SJSA1 (cell line): ENCODE data around the gene GAB1. TPM values are rescaled to one million over a fixed set of nuclear protein-coding genes. Genes with fewer than 3 reads are reported as not detected.

ENCODE experiments used
- DNase-seq, 2 experiments: peaks; one replicate each; pipeline ENCODE4 v3.0.0-alpha.2; 2015 to 2020; ENCODE audit warnings: low spot score in 2 of 2, low read depth in 1 of 2
- H3K27ac ChIP-seq: fragments of 250-450 bp; sonication (Bioruptor Pico); 2 replicates; pipeline ENCODE4 v1.5.1; 2020; ENCODE audit warnings: mild to moderate bottlenecking, moderate library complexity
- H3K27me3 ChIP-seq: fragments of 250-450 bp; sonication (Bioruptor Pico); replicated peaks from 2 replicates; pipeline ENCODE4 v1.5.1; 2020; ENCODE audit warnings: mild to moderate bottlenecking, moderate library complexity
- H3K36me3 ChIP-seq: fragments of 250-450 bp; sonication (Bioruptor Pico); 2 replicates; pipeline ENCODE4 v1.5.1; 2020; ENCODE audit warnings: mild to moderate bottlenecking
- H3K4me1 ChIP-seq: fragments of 250-450 bp; sonication (Bioruptor Pico); replicated peaks from 2 replicates; pipeline ENCODE4 v1.6.1; 2021; ENCODE audit warnings: mild to moderate bottlenecking
- H3K4me3 ChIP-seq: fragments of 250-450 bp; sonication (Bioruptor Pico); 2 replicates; pipeline ENCODE4 v1.5.1; 2020; ENCODE audit warnings: mild to moderate bottlenecking
- H3K9me3 ChIP-seq: fragments of 250-450 bp; sonication (Bioruptor Pico); replicated peaks from 2 replicates; pipeline ENCODE4 v1.5.1; 2020; ENCODE audit warnings: mild to moderate bottlenecking
- total RNA-seq: library from RNA; depleted of rRNA; stranded (reverse); fragments of >200 nt; shearing (Covaris generic); gene quantifications from 2 replicates; pipeline ENCODE4 v1.2.3, GENCODE V29; 2014

Gene GAB1
- total RNA-seq, 1 experiment from 2014 or later = 2.3 TPM

DNA sequence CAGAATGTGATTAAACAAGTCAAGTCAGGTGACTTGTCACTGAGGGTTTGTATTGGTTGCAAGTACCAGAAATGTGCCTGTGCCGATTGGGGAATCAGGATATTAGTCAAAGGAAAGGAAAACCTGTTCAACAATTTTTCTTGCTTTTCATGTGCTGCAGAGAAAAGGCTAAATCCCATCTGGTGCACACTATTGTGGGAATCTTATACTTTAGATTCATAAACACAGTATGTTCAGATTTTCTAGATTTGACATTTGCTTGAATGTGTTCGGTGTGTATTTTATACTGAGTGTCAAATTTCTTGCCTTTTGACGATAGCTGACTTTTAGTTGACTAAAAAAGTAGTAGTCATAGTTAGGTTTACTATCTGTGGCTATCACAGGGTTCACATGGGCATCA is 37.6 kb downstream of the GAB1 start:
- H3K9me3 ChIP-seq = no peaks in the 10 kb centered on the region
- H3K27me3 ChIP-seq = no peaks in the 10 kb centered on the region
- H3K36me3 ChIP-seq = no peaks in the 10 kb centered on the region
- no peaks in the 10 kb centered on the region for H3K4me1 ChIP-seq
- H3K4me3 ChIP-seq = no peak overlapping the region
- H3K27ac ChIP-seq = no peak overlapping the region
- no peak for DNase-seq

DNA sequence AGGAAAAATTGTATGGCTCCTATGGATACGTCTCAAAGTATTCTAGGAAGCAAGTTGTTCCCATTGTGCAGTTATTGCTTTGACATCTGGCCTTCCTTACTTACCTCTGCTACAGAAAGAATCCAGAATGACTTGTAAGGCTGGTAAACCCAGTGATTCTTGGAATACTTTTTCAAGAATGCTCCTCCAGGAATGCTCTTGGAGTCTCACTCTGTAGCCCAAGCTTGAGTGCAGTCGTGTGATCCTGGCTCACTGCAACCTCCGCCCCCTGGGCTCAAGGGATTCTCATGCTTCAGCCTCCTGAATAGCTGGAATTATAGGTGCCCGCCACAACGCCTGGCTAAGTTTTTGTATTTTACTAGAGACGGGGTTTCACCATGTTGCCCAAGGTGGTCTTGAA is 38.1 kb downstream of the GAB1 start:
- no peak overlapping the region for H3K27ac ChIP-seq
- H3K36me3 ChIP-seq = no peaks in the 10 kb centered on the region
- no peak for DNase-seq

DNA sequence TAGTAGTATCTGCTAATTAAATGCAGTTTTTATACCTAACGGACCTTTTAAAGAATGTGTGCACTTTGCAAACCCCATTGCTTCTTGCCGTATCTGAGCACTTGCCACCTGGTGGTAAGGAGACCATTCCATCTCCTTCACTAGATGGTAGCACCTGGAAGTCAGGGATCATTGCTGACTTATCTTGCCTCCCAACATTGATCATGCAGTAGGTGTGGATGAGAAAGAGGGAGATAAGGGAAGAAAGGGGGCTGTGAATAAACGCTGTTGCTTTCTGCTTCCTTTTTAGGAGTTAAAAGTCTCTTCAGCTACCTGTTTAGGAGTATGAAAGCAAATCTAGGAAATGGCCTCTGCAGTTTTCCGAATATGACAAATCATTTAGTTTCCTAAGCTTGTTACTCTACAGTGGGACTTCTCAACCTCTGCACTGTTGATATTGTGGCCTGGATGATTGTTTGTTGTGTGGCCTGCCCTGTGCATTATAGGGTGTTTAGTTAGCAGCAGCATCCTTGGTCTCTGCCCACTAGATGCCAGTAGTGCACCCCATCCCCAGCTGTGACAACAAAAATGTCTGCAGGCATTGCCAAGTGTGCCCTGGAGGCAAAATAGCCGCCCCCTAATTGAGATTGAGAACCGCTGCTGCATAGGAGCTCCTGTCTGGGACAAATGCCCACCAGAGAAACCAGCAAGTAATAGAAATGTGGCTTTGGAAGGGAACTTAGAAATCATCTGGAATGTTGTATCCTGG is 38.8 kb downstream of the GAB1 start:
- no peaks in the 10 kb centered on the region for H3K9me3 ChIP-seq
- no peak overlapping the region for H3K27ac ChIP-seq
- no peak for DNase-seq
- no peak overlapping the region for H3K4me3 ChIP-seq
- no peaks in the 10 kb centered on the region for H3K4me1 ChIP-seq
- H3K36me3 ChIP-seq = no peaks in the 10 kb centered on the region
- no peaks in the 10 kb centered on the region for H3K27me3 ChIP-seq

More for the DNA sequence above, 38.1 kb downstream of the GAB1 start:
- Histone ChIP-seq H3K9me3 (no peaks in the 10 kb centered on the region), H3K4me3 (no peak overlapping the region), H3K4me1 (no peaks in the 10 kb centered on the region), H3K27me3 (no peaks in the 10 kb centered on the region)

DNA sequence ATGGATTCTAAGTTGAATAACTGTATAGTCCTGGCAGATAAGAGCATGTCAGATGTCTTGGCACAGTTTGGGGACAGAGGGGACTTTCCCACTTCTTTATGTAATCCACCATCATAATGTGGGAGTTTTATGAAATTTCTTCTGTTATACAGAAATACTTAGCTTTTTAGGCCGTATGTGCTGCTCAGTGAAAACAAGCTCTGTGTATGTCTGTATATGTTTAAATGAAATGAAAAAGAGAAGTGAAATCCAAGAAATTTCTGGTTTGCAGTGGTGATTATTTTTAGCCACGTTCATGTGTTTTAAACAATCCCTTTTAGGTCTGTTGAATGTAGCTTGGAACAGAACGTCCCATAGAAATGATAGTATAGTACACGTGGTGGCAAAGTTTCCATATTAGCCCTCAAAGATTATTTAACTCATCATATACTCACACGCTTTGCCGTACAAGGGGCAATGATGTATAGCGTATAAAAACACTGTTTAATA is 41.0 kb downstream of the GAB1 start:
- H3K9me3 ChIP-seq = no peaks in the 10 kb centered on the region
- no peaks in the 10 kb centered on the region for H3K4me1 ChIP-seq
- DNase-seq = no peak
- no peaks in the 10 kb centered on the region for H3K27me3 ChIP-seq
- no peak overlapping the region for H3K4me3 ChIP-seq
- H3K36me3 ChIP-seq = no peaks in the 10 kb centered on the region
- H3K27ac ChIP-seq = no peak overlapping the region

DNA sequence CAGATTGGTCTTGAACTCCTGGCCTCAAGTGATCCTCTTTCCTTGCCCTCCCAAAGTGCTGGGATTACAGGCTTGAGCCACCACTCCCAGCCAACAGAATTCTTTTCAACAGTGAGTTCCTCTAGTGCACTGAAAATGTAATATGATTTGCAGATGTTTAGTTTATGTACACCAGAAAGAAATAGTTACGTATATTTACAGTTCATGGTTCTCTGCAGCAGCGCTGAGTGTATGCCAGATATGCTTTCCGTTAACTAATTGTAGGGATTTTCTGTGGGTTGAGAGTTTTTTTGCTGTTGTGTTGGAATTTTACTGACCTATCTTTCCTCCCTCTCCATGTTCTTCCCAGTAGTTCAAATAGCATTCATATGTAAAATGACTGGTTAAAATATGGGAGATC is 44.0 kb downstream of the GAB1 start:
- no peak for DNase-seq
- Histone ChIP-seq H3K27ac (no peak overlapping the region), H3K4me1 (no peaks in the 10 kb centered on the region), H3K27me3 (no peaks in the 10 kb centered on the region), H3K36me3 (no peaks in the 10 kb centered on the region), H3K4me3 (no peak overlapping the region), H3K9me3 (no peaks in the 10 kb centered on the region)

DNA sequence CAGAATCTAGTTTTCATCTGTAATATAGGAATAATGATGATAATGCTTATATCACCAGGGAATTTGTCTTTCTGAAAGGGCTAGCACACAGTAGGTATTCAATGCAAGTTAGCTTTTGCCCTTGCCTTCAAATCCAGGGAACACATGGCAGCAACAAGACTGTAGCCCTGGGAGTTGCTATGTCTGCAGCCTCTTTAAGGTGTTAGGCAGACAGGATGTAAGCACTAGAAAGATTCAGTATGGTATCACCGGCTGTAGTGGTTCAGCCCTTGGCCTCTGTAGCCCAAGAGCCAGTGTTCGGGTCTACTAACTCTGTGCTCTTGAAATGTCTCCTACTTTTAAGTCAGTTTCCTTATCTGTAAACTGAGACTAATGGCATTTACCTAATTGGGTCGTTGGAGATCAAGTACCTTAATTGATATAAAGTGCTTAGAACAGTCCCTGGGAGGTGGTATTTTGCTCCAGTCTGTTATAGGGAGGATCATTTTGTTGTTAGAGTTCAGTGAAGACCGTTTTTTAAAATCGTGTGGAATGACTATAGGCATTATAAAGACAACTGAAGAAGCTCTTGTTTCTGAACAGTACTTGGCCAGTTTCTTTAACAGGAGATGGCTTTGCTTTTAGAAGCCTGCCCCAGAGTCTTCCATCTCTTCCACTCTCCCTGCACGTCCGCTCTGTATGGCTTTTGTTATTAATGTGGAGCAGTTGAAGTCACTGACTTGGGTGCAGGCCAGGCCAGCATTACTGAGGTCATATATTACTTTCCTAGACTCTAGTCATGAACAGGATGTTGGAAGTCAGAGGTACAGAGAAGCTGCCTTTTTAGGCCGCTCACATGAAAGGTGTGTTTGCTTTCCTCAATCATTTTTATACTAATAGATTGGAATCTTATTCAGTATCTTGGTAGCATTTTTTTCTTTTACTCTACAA is 44.8 kb downstream of the GAB1 start:
- H3K27me3 ChIP-seq = no peaks in the 10 kb centered on the region
- no peaks in the 10 kb centered on the region for H3K4me1 ChIP-seq
- H3K36me3 ChIP-seq = no peaks in the 10 kb centered on the region
- H3K27ac ChIP-seq = no peak overlapping the region
- peak in 1 of 2 experiments; percentile 22 for DNase-seq
- H3K4me3 ChIP-seq = no peak overlapping the region
- H3K9me3 ChIP-seq = no peaks in the 10 kb centered on the region

DNA sequence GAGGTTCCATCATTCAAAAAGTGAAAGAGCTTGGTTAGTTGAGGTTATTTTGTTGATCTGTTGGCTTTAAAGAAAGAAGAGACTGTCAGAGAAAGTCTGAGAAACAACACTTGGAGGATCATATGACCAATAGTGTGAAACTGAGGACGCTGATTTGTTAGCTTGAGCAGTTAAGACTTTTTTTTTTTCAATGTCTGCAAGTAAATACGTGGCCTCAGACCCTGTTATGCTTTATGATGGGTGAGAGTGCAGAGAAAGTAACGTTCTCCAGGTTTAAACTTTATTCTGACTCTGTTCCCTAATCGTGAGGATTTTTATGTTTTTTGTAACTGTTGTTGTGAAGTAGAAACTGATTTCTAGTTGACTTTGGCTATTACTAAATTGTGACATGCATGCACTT is 45.9 kb downstream of the GAB1 start:
- Histone ChIP-seq H3K36me3 (no peaks in the 10 kb centered on the region), H3K27ac (no peak overlapping the region), H3K9me3 (no peaks in the 10 kb centered on the region), H3K4me1 (no peaks in the 10 kb centered on the region), H3K4me3 (no peak overlapping the region), H3K27me3 (no peaks in the 10 kb centered on the region)
- no peak for DNase-seq

DNA sequence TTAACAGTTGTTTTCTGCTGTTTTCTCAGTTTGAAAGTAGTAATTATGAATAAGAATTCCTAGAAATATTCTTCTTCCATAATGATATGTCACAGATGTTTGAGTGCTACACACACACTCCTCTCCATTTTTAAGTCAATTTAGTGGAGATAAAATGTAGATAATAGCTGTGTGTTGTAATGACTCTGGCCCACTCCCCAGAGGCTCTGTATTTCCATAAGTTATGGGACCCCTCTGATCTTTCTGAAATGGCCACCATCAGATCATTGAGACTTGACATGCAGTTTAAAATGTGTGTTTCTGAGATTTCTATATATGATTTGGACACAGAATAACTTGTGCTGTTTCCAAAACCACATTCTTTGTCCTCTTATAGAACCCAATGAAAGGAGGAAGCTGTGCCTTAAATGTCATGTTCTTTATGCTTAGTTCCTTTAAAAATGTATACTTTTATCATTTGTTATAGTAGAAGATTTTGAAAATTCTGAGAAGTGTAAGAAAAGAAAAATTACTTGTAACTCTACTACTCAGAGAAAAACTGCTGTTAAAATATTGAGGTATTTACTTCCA is 46.4 kb downstream of the GAB1 start:
- H3K9me3 ChIP-seq = no peaks in the 10 kb centered on the region
- H3K36me3 ChIP-seq = no peaks in the 10 kb centered on the region
- no peaks in the 10 kb centered on the region for H3K27me3 ChIP-seq
- no peak overlapping the region for H3K4me3 ChIP-seq
- H3K4me1 ChIP-seq = no peaks in the 10 kb centered on the region
- DNase-seq = no peak
- H3K27ac ChIP-seq = no peak overlapping the region

DNA sequence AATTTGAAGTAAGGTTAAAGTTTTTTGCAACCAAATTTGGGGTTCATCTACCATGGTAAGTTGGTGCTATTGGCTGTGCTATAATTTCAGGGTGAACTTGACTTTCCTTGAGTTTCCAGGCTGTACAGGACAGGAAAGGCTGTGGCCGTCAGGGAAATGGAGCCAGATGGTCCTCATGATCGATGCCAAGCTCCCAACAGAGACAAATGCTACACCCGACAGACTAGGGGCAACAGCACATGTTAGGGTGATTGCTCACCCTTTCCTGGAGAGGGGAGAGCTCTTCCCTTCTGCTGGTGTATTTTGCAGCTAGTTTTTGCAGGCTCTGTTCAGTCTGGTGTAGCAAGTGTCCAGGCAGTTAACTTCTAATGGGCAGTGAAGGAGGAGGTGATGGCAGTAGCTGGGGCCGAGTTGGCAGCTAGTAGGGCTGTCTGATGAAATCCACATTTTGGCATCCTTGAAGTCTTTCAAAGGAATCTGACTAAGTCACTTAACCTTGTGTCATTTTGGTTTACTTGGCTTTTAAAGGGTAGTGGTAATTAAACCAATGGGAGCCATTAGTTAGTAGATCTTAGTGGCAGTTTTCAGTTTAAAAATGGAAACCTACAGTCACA is 47.8 kb downstream of the GAB1 start:
- Histone ChIP-seq H3K9me3 (no peaks in the 10 kb centered on the region), H3K36me3 (no peaks in the 10 kb centered on the region), H3K27ac (no peak overlapping the region), H3K4me1 (no peaks in the 10 kb centered on the region; the same call in 1 of the 2 replicates), H3K27me3 (no peaks in the 10 kb centered on the region), H3K4me3 (no peak overlapping the region)
- DNase-seq = no peak

DNA sequence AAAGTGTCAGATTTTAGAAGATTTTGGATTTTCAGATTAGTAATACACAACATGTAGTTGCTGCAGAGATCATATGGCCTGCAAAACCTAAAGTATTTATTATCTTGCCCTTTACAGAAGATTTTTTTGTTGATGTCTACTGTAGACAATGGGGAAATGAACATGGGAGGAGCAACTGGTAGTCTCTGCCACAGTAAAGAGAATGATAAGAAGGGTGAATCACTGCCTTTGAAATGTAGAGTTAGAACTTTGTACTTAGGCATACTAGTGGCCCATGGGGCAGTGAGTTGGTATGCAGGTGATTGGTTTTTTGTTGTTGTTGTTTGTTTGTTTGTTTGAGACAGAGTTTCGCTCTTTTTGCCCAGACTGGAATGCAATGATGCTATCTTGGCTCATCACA is 50.1 kb downstream of the GAB1 start:
- no peak for DNase-seq
- H3K36me3 ChIP-seq = no peaks in the 10 kb centered on the region
- H3K4me3 ChIP-seq = no peak overlapping the region
- no peaks in the 10 kb centered on the region for H3K27me3 ChIP-seq
- no peaks in the 10 kb centered on the region; the same call in 1 of the 2 replicates for H3K4me1 ChIP-seq
- no peak overlapping the region for H3K27ac ChIP-seq
- H3K9me3 ChIP-seq = no peaks in the 10 kb centered on the region

DNA sequence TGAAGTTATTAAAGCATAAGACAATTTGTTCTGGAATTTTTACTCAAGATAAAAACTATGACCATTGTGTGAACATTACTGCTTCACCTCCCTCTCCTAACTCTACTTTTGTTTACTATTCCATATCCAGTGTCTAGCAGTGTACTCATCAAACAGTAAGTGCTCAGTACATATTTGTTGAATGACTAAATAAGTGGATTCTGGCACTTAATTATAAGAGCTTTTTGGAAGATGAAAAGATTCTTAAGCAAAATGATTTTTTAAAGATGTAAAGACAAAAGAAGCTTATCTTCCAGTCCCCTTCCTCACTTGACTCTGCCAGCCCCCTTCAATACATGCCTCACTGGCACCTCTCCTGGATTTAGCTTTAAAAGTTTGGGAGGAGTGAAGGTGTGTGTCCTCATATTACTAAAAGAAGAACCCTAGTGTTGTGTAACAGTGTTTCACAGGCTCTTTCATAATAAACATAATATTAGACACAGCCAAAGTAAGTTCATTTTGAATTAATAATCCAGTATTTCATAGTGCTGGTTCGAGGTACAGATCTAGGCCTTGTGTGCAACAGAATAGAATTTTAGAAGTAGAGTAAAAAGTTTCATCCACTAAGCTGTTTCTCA is 53.0 kb downstream of the GAB1 start:
- no peak for DNase-seq
- Histone ChIP-seq H3K36me3 (no peaks in the 10 kb centered on the region), H3K27me3 (no peaks in the 10 kb centered on the region), H3K27ac (no peak overlapping the region), H3K4me1 (no peaks in the 10 kb centered on the region; the same call in 1 of the 2 replicates), H3K9me3 (no peaks in the 10 kb centered on the region), H3K4me3 (no peak overlapping the region)

DNA sequence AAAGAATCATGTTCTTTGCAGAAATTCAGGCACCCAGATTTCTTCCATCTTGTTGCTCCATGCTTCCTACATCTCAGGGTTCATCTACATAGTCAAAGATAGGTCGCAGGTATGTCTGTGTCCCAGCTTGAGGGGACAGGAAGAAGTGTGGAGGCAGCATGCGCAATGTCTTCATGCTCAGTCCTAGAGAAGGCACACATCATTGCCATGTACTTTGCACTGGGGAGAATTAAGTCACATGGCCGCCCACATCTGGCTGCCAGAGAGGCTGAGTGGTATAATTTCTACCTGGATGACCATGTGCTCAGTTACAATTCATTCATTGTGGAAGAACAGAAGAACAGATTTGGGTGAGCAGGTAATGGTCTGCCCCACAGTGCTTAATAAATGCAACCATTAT is 54.1 kb downstream of the GAB1 start:
- no peak for DNase-seq
- Histone ChIP-seq H3K27me3 (no peaks in the 10 kb centered on the region), H3K27ac (no peak overlapping the region)

DNA sequence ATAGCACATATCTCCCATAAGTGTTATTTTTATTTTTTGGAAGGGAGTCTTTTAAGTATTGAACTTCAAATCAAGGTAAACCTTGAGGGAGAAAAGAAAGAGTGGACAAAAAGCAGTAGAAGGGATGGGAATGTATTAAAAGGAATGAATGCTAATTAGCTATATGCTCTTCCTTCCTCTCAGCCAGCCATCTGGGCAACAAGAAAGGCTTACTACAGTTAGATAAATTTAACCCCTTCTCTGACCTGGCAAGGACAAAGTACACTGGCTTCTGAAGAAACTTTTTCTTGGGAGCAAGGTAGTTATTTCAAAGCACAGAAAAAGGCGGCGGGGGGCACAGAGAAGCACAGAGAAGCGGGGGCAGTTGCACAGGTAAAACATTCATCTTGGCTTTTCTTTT is 54.6 kb downstream of the GAB1 start:
- no peaks in the 10 kb centered on the region; the same call in 1 of the 2 replicates for H3K4me1 ChIP-seq
- no peaks in the 10 kb centered on the region for H3K36me3 ChIP-seq
- no peaks in the 10 kb centered on the region for H3K27me3 ChIP-seq
- no peak overlapping the region for H3K27ac ChIP-seq
- no peaks in the 10 kb centered on the region for H3K9me3 ChIP-seq
- no peak overlapping the region for H3K4me3 ChIP-seq
- no peak for DNase-seq

More for the DNA sequence above, 54.1 kb downstream of the GAB1 start:
- Histone ChIP-seq H3K9me3 (no peaks in the 10 kb centered on the region), H3K36me3 (no peaks in the 10 kb centered on the region), H3K4me3 (no peak overlapping the region), H3K4me1 (no peaks in the 10 kb centered on the region; the same call in 1 of the 2 replicates)
